ENCODE data around the gene FCHSD2.

The FCHSD2 gene

GRCh38 chr11:72832301-72833082 lies 309.6 kb downstream of the FCHSD2 start:
- Histone ChIP-seq H3K36me3 (no peaks in the 10 kb centered on the region), H3K4me3 (ENCODE audit: low read depth, low read length) (no peak overlapping the region), H3K27me3 (no peaks in the 10 kb centered on the region), H3K9me3 (no peaks in the 10 kb centered on the region), H3K4me1 (peaks cover 4% of the 10 kb centered on the region)
- TF ChIP-seq CTCF (IDR thresholded peaks at IDR 0.05; ENCODE audit: low read depth, low read length): no peak
- DNase-seq: no peak

GRCh38 chr11:72831521-72832300 lies 310.4 kb downstream of the FCHSD2 start:
- H3K4me1 ChIP-seq: peaks cover 4% of the 10 kb centered on the region
- DNase-seq: peak; percentile 90
- peak; percentile 98 for TF ChIP-seq CTCF (IDR thresholded peaks at IDR 0.05; ENCODE audit: low read depth, low read length)
- H3K9me3 ChIP-seq: no peaks in the 10 kb centered on the region
- no peaks in the 10 kb centered on the region for H3K27me3 ChIP-seq
- H3K4me3 ChIP-seq (ENCODE audit: low read depth, low read length): no peak overlapping the region
- H3K36me3 ChIP-seq: no peaks in the 10 kb centered on the region

- H3K4me1 ChIP-seq: peaks cover 4% of the 10 kb centered on the region
- H3K4me3 ChIP-seq (ENCODE audit: low read depth, low read length): no peak overlapping the region
- no peaks in the 10 kb centered on the region for H3K9me3 ChIP-seq
- no peaks in the 10 kb centered on the region for H3K36me3 ChIP-seq
- TF ChIP-seq CTCF (IDR thresholded peaks at IDR 0.05; ENCODE audit: low read depth, low read length): no peak
- H3K27me3 ChIP-seq: no peaks in the 10 kb centered on the region
- no peak for DNase-seq
Measured at GRCh38 chr11:72829884-72830533, 312.1 kb downstream of the FCHSD2 start.

- H3K4me3 ChIP-seq (ENCODE audit: low read depth, low read length): no peak overlapping the region
- DNase-seq: no peak
- H3K4me1 ChIP-seq: peaks cover 4% of the 10 kb centered on the region
- H3K36me3 ChIP-seq: no peaks in the 10 kb centered on the region
- H3K9me3 ChIP-seq: no peaks in the 10 kb centered on the region
- no peaks in the 10 kb centered on the region for H3K27me3 ChIP-seq
- TF ChIP-seq CTCF (IDR thresholded peaks at IDR 0.05; ENCODE audit: low read depth, low read length): no peak
Measured at GRCh38 chr11:72829178-72829577, 312.9 kb downstream of the FCHSD2 start.

- peaks cover 4% of the 10 kb centered on the region for H3K4me1 ChIP-seq
- no peak for TF ChIP-seq CTCF (IDR thresholded peaks at IDR 0.05; ENCODE audit: low read depth, low read length)
- no peaks in the 10 kb centered on the region for H3K9me3 ChIP-seq
- H3K27me3 ChIP-seq: no peaks in the 10 kb centered on the region
- no peaks in the 10 kb centered on the region for H3K36me3 ChIP-seq
- no peak overlapping the region for H3K4me3 ChIP-seq (ENCODE audit: low read depth, low read length)
- no peak for DNase-seq
Measured at GRCh38 chr11:72828692-72829101, 313.4 kb downstream of the FCHSD2 start.
